GM19023 (cell line): ENCODE measurements around the gene RPTN.

ENCODE experiments used
- ATAC-seq: cut with Tn5 transposase; IDR thresholded peaks from one replicate; pipeline ENCODE4 v1.9.1; 2021; ENCODE audit warnings: mild to moderate bottlenecking, moderate library complexity; ENCODE audit not compliant: unreplicated experiment

The RPTN gene

DNA sequence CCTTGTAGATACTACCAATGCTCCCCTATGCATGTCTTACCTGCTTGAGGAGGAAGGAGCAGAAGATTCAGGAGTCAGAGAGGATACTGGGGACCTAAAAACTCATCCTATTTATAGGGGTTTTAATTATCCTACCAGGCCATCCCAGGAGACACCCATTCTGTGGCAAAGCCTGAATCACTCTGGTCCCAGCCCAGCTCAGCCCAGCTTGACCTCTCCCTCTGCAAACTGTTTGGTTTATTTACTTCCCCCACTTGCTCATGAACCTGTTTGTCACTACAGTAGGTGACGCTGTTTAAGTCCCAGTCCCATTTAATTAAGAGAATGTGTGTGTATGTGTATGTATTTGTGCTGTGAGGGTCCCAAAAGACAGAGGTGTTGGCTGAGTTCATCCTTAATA lies at the start of gene RPTN:
RPTN (minus strand) TSS at position 85 of the 400 bp plus-strand sequence. CDS start 1,339 bp downstream, outside the sequence.
- no peak for ATAC-seq

- no peak for ATAC-seq
Observed at GRCh38 chr1:152198982-152199381, 40.0 kb upstream of the RPTN start.

- no peak for ATAC-seq
Observed at GRCh38 chr1:152197361-152197941, 38.4 kb upstream of the RPTN start.

GRCh38 chr1:152191711-152192110 lies 32.7 kb upstream of the RPTN start:
- no peak for ATAC-seq

GRCh38 chr1:152191260-152191659 lies 32.2 kb upstream of the RPTN start:
- ATAC-seq: no peak

GRCh38 chr1:152190589-152190988 lies 31.6 kb upstream of the RPTN start:
- no peak for ATAC-seq

DNA sequence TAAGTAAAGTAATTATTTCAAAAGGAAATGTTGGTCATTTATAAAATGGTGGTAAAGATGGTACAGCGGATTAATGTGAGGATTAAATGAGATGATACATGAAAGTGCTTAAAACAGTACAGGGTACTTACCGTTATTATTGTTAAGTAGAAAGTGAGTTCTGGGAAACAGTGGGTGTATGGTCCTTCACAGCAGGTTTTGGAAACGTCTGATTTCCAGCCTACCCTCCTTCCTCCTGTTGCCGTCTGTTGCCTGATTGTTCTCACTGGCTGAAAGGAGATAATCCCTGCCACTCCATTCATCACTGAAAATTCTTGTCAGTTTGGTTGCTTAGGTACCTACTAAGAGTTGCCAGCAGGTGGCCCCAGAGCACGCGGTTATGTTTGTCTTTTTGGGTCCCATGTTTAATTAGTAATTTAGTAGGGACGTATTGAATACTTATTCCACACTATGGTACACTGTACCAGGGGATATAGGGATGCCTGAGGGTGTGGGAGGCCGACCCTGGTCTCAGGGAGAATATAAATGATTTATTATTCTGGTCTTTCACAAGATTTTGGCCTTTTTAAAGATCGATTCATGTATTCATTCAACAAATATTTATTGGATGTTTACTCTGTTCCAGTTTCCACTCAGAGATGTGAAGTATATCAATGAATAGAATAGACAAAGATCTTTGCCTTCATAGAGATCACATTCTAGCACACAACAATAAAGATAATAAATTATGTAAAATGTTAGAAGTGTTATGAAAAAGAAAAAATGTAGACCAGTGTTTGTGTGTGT lies 30.8 kb upstream of the RPTN start:
- ATAC-seq: no peak

DNA sequence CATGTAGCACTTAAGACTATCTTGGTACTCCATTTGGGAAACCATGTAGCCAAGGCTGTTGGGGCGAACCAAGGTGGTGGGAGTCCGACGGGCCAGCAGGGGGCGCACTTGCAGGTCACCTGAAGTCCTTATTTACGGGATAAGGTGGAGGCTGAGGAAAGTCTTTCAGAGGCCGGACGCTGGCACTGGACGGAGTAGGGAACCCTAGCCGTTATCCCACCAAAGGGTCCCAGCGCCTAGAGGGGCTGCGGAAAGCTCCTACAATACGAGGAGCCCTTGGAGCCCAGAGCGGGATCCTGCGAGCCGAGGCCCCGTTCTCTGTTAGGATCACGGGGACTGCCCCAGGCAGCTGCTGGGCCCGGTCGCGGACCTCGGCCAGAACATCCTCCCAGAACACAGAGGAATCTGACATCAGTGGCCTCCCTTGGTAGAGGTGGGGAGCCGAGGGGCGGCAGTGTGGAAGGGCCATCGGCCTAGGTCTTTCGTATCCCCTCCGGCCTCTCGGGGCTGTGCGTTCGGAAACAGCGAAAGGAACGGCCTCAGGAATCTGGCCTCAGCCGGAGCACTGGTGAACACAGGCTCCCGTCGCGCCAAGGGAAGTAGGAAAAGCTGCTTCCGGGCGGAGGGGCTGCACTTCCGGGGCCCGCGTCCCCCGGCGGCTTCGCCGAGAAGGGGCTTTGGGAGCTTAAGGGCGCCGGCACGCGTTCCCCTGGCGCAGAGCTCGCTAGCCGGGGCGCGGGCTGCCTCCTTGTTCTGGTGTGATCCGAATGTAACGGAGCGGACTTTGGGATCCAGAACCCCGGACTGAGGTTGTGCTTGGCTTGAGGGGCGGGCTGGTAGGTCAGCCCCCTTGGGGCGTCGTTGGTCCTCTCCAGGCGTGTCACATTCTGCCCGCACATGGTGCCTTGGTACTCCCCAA lies 29.9 kb upstream of the RPTN start:
- ATAC-seq: no peak

DNA sequence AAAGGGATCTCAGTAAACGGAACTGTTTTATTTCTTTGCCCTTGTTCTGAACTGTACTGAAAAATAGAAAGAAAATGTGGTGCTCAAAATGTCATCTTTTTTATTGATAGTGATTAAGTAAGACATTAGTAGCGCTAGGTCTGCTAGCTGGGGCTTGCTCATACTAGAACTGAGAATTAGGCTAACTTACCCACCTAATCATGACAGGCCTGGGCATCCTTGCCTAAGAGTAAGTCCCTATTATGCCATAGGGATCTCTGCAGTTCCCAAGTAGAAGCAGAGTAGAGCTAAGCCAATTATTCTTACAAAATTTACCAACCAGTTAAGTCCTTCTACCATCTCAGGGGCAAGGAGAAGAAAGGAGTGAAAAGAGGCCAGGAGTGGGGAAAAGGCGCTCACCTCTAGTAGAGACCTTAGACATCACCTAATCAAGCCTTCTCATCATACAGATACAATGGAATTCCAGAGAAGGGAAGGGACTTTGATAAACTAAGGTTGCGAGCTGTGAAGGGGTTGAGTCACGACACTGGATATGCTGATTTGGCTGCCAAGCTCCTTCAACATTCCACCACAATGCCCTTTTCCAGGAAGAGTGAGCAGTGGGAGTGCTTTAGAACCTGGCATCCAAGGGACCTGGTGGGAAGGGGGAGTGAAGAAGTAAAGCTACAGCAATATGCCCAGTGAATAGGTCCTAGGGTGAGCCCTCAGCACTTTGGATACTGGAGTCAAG lies 27.7 kb upstream of the RPTN start:
- no peak for ATAC-seq

DNA sequence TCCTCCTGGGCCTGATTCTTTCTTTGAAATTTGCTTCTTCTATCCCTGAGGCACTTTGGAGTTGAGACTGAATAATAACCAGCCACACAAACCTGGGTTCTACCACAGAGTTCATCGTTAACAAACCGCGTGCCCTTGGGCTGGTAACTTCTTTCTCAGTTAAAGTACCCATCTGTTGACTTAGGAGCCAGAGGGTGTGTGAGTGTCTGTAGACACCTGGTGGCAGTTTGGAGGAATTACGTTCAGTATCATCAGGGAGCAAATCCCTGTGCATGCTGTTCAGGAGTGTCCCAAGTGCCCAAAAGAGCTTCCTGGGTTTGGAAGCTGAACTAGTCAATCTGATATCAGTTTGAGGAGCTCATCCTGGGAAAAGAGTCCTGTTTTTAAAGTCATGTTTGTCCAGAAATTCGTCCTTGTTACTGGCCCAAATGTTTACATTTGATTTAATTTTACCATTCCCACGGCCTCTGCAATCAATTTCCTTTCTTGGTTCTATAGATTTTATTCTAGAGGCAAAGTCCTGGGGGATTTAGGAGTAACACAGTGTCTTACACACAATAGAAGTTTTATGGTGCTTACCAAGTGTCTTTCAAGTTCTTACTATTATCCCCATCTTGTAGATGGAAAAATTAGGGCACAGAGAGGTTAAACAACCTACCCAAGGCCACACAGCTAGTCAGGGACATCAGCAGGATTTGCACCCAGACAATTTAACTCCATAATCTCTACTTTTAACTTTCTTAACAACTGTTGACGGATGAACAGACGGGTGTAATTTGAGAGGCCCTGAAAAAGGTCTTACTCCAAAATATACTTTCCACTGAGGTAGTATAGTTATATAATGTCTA lies 26.7 kb upstream of the RPTN start:
- no peak for ATAC-seq

- no peak for ATAC-seq
Observed at GRCh38 chr1:152182944-152183361, 23.9 kb upstream of the RPTN start.

GRCh38 chr1:152182431-152182830 lies 23.4 kb upstream of the RPTN start:
- ATAC-seq: no peak

DNA sequence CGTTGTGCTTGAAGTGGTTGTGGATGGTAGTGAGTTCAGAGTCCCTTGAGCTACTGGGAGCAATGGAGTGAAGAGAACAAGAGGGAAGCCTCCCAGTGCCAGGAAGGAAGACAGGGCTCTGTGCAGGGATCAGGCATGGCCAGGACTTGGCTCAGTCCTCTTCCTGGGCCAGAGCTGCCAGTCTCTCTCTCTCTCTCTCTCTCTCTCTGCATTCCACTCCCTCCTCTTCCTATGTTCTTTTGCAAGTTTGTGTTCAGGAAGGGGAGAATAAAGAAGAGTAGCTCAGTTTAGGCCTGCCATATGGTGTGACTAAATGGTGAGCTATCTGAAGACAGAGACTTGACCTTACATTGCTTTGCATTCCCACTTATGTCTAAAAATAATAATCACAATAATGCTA lies 20.5 kb upstream of the RPTN start:
- no peak for ATAC-seq

DNA sequence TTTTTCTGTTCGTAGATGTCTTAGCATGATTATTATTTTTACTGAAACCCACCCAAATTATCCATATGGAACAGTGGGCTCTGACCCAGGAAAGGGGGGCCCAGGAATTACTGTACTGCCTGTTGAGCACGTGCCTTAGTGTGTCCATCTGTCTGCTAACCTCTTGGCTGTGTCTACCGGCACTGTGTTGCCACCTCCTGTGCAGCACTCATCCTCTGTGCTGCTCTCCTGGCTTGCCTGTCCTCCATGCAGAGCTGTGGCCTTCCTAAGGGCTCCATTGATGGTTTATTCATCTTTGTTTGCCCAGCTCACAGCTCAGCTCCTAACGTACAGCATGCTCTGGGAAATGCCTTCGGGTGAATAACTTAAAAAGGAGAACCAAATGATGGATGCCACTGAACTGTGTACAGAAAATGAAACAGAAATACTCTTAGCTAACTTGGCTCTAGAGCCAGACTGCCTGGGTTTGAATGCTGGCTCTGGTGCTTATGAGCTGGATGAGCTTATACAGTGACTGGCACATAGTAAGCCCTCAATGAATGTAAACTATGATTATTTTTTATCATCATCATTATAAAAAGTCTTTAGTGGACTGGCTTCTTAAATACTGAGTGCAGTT lies 11.4 kb upstream of the RPTN start:
- no peak for ATAC-seq

DNA sequence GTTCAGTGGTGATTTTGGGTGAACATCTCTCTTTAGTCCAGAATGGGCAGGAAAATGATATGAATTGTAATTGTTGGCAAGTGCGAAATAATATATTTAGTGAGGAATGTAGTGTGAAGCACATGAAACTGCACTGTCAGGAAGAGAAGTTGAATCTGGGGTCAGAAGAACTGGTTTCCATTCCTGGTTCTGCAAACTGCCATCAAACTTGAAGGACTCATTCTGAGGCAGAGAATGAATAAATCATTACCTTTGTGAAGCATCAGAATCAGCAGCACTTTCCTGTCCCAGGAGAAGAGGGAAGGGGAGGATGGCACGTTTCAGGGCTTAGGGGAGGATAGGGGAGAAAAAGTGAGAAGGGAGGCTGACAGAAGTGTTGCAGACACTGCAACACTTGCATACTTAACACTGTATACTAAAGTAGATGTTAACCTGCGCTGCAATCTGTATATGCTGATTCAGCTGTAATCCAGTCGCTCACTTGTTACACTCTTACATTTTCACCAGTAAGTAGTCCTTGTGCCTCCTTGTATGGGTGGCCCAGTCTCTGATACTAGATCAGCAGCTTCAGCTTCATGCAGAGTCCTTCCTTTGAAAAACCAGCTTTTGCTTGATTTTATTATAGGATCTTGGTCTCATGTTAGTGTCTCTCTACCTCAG lies 10.5 kb upstream of the RPTN start:
- ATAC-seq: no peak

GRCh38 chr1:152168535-152168868 lies 9.5 kb upstream of the RPTN start:
- no peak for ATAC-seq

- ATAC-seq: no peak
Observed at GRCh38 chr1:152167835-152168534, 9.0 kb upstream of the RPTN start.

GRCh38 chr1:152166966-152167365 lies 7.9 kb upstream of the RPTN start:
- ATAC-seq: no peak
